ENCODE measurements around the gene ZNF100.

ZNF100 gene

GRCh38 chr19:21758296-21758695 is 9.1 kb downstream of the ZNF100 start:
- TF ChIP-seq REST (IDR thresholded peaks at IDR 0.05; ENCODE audit: insufficient read depth in 1 of 2, low read depth in 2 of 2, low read length in 2 of 2) (no peak), TAF1 (IDR thresholded peaks at IDR 0.05; ENCODE audit: borderline replicate concordance, insufficient read depth, low read length) (no peak), FOXP2 (optimal IDR thresholded peaks at IDR 0.05; ENCODE audit: borderline replicate concordance, extremely low read depth, extremely low read length, insufficient read depth) (no peak), SIN3A (IDR thresholded peaks at IDR 0.05; ENCODE audit: borderline replicate concordance, insufficient read depth, low read length) (no peak), POLR2AphosphoS5 (IDR thresholded peaks at IDR 0.05; ENCODE audit: low read depth, low read length) (no peak)

GRCh38 chr19:21751384-21751783 is 16.0 kb downstream of the ZNF100 start:
- no peak for TF ChIP-seq FOXP2 (optimal IDR thresholded peaks at IDR 0.05; ENCODE audit: borderline replicate concordance, extremely low read depth, extremely low read length, insufficient read depth)
- no peak for TF ChIP-seq SIN3A (IDR thresholded peaks at IDR 0.05; ENCODE audit: borderline replicate concordance, insufficient read depth, low read length)
- no peak for TF ChIP-seq REST (IDR thresholded peaks at IDR 0.05; ENCODE audit: insufficient read depth in 1 of 2, low read depth in 2 of 2, low read length in 2 of 2)
- no peak for TF ChIP-seq TAF1 (IDR thresholded peaks at IDR 0.05; ENCODE audit: borderline replicate concordance, insufficient read depth, low read length)
- TF ChIP-seq POLR2AphosphoS5 (IDR thresholded peaks at IDR 0.05; ENCODE audit: low read depth, low read length), result no peak

- TF ChIP-seq TAF1 (IDR thresholded peaks at IDR 0.05; ENCODE audit: borderline replicate concordance, insufficient read depth, low read length) (no peak), FOXP2 (optimal IDR thresholded peaks at IDR 0.05; ENCODE audit: borderline replicate concordance, extremely low read depth, extremely low read length, insufficient read depth) (no peak), SIN3A (IDR thresholded peaks at IDR 0.05; ENCODE audit: borderline replicate concordance, insufficient read depth, low read length) (no peak), REST (IDR thresholded peaks at IDR 0.05; ENCODE audit: insufficient read depth in 1 of 2, low read depth in 2 of 2, low read length in 2 of 2) (no peak), POLR2AphosphoS5 (IDR thresholded peaks at IDR 0.05; ENCODE audit: low read depth, low read length) (no peak)
These were observed 16.7 kb downstream of the ZNF100 start for GRCh38 chr19:21750586-21751128.

- TF ChIP-seq REST (IDR thresholded peaks at IDR 0.05; ENCODE audit: insufficient read depth in 1 of 2, low read depth in 2 of 2, low read length in 2 of 2) (no peak), SIN3A (IDR thresholded peaks at IDR 0.05; ENCODE audit: borderline replicate concordance, insufficient read depth, low read length) (no peak), POLR2AphosphoS5 (IDR thresholded peaks at IDR 0.05; ENCODE audit: low read depth, low read length) (no peak), FOXP2 (optimal IDR thresholded peaks at IDR 0.05; ENCODE audit: borderline replicate concordance, extremely low read depth, extremely low read length, insufficient read depth) (no peak), TAF1 (IDR thresholded peaks at IDR 0.05; ENCODE audit: borderline replicate concordance, insufficient read depth, low read length) (no peak)
These were observed 18.3 kb downstream of the ZNF100 start for GRCh38 chr19:21749090-21749489.

- TF ChIP-seq TAF1 (IDR thresholded peaks at IDR 0.05; ENCODE audit: borderline replicate concordance, insufficient read depth, low read length), result no peak
- no peak for TF ChIP-seq FOXP2 (optimal IDR thresholded peaks at IDR 0.05; ENCODE audit: borderline replicate concordance, extremely low read depth, extremely low read length, insufficient read depth)
- no peak for TF ChIP-seq REST (IDR thresholded peaks at IDR 0.05; ENCODE audit: insufficient read depth in 1 of 2, low read depth in 2 of 2, low read length in 2 of 2)
- TF ChIP-seq POLR2AphosphoS5 (IDR thresholded peaks at IDR 0.05; ENCODE audit: low read depth, low read length), result no peak
- TF ChIP-seq SIN3A (IDR thresholded peaks at IDR 0.05; ENCODE audit: borderline replicate concordance, insufficient read depth, low read length), result no peak
These were observed 19.3 kb downstream of the ZNF100 start for GRCh38 chr19:21748088-21748487.
